ENCODE data around the gene BRINP3. TPM values are rescaled to one million over a fixed set of nuclear protein-coding genes. Genes with fewer than 3 reads are reported as not detected.

The BRINP3 gene
- polyA plus RNA-seq, 1 donor from 2014 or later, result 7.7 TPM

GRCh38 chr1:190119683-190120082 lies 358.0 kb downstream of the BRINP3 start:
- no peaks in the 10 kb centered on the region for H3K36me3 ChIP-seq (ENCODE audit: insufficient read depth, low read length)
- H2AFZ ChIP-seq (ENCODE audit: low read depth, low read length), result no peak overlapping the region
- no peaks in the 10 kb centered on the region for H4K20me1 ChIP-seq (ENCODE audit: insufficient read depth)
- H3K4me2 ChIP-seq (ENCODE audit: low read length), result no peak overlapping the region
- no peak overlapping the region for H3K9ac ChIP-seq (ENCODE audit: low read length)
- no peaks in the 10 kb centered on the region for H3F3A ChIP-seq (ENCODE audit: insufficient read depth, low read length, poor library complexity, severe bottlenecking)
- no peak overlapping the region for H3K27ac ChIP-seq (ENCODE audit: low read length)
- no peaks in the 10 kb centered on the region for H3K9me3 ChIP-seq (ENCODE audit: low read length)
- no peak overlapping the region for H3K4me3 ChIP-seq (ENCODE audit: low read length)
- no peak for TF ChIP-seq SMC3 (conservative IDR thresholded peaks at IDR 0.05; ENCODE audit: poor library complexity)
- no peak for TF ChIP-seq REST (IDR thresholded peaks at IDR 0.05; ENCODE audit: borderline replicate concordance)
- no peak for TF ChIP-seq MXI1 (conservative IDR thresholded peaks at IDR 0.05; ENCODE audit: poor library complexity, severe bottlenecking)
- no peak for TF ChIP-seq RAD21 (conservative IDR thresholded peaks at IDR 0.05)
- TF ChIP-seq EP300 (conservative IDR thresholded peaks at IDR 0.05; ENCODE audit: poor library complexity, severe bottlenecking), result no peak
- TF ChIP-seq TAF1 (IDR thresholded peaks at IDR 0.05; ENCODE audit: low read depth), result no peak
- no peaks in the 10 kb centered on the region for H3K9me2 ChIP-seq (ENCODE audit: insufficient read depth, low read length)
- no peaks in the 10 kb centered on the region for H3K79me2 ChIP-seq (replicated peaks; ENCODE audit: insufficient read depth, low read length)
- no peaks in the 10 kb centered on the region for H3K27me3 ChIP-seq (ENCODE audit: insufficient read depth, low read depth, low read length)

GRCh38 chr1:190116921-190117320 lies 360.7 kb downstream of the BRINP3 start:
- H3K4me3 ChIP-seq (ENCODE audit: low read length), result no peak overlapping the region
- H3K4me2 ChIP-seq (ENCODE audit: low read length), result no peak overlapping the region
- no peaks in the 10 kb centered on the region for H4K20me1 ChIP-seq (ENCODE audit: insufficient read depth)
- H3F3A ChIP-seq (ENCODE audit: insufficient read depth, low read length, poor library complexity, severe bottlenecking), result no peaks in the 10 kb centered on the region
- no peaks in the 10 kb centered on the region for H3K9me2 ChIP-seq (ENCODE audit: insufficient read depth, low read length)
- no peak overlapping the region for H3K27ac ChIP-seq (ENCODE audit: low read length)
- no peak overlapping the region for H3K9ac ChIP-seq (ENCODE audit: low read length)
- TF ChIP-seq SMC3 (conservative IDR thresholded peaks at IDR 0.05; ENCODE audit: poor library complexity) (no peak), TAF1 (IDR thresholded peaks at IDR 0.05; ENCODE audit: low read depth) (no peak), RAD21 (conservative IDR thresholded peaks at IDR 0.05) (no peak), REST (IDR thresholded peaks at IDR 0.05; ENCODE audit: borderline replicate concordance) (no peak), POLR2AphosphoS5 (IDR thresholded peaks at IDR 0.05) (no peak), EZH2 (IDR thresholded peaks at IDR 0.05; ENCODE audit: borderline replicate concordance, insufficient read depth, low read length, poor library complexity, severe bottlenecking) (no peak), EP300 (conservative IDR thresholded peaks at IDR 0.05; ENCODE audit: poor library complexity, severe bottlenecking) (no peak), MXI1 (conservative IDR thresholded peaks at IDR 0.05; ENCODE audit: poor library complexity, severe bottlenecking) (no peak)
- H3K27me3 ChIP-seq (ENCODE audit: insufficient read depth, low read depth, low read length), result no peaks in the 10 kb centered on the region
- no peaks in the 10 kb centered on the region for H3K9me3 ChIP-seq (ENCODE audit: low read length)
- no peaks in the 10 kb centered on the region for H3K36me3 ChIP-seq (ENCODE audit: insufficient read depth, low read length)
- H2AFZ ChIP-seq (ENCODE audit: low read depth, low read length), result no peak overlapping the region
- H3K79me2 ChIP-seq (replicated peaks; ENCODE audit: insufficient read depth, low read length), result no peaks in the 10 kb centered on the region
